Measurements from ENCODE around the gene FAM110A. TPM values are rescaled to one million over a fixed set of nuclear protein-coding genes. Genes with fewer than 3 reads are reported as not detected.

Gene FAM110A
- total and polyA plus RNA-seq, 2 donors (not counting 3 experiments of a cell fraction or from before 2014, with no cell fraction given) = 4.6 to 5.4 TPM

GRCh38 chr20:835608-836045 lies 2.1 kb downstream of the FAM110A start:
- H3K27ac ChIP-seq (ENCODE audit: insufficient read depth, low read depth, low read length) = no peak overlapping the region
- CTCF ChIA-PET = no interaction called here
- POLR2A ChIA-PET = no interaction called here
- no peaks in the 10 kb centered on the region for H3K36me3 ChIP-seq (ENCODE audit: control insufficient read depth in 2 of 2, extremely low read depth in 1 of 2, insufficient read depth in 2 of 2, low read length in 2 of 2)
- TF ChIP-seq POLR2AphosphoS5 (IDR thresholded peaks at IDR 0.05; ENCODE audit: insufficient read depth, low read depth, low read length) = no peak
- TF ChIP-seq FOS (IDR thresholded peaks at IDR 0.05; ENCODE audit: borderline replicate concordance, insufficient read depth, low read length) = no peak
- TF ChIP-seq MYC (IDR thresholded peaks at IDR 0.05; ENCODE audit: low read depth, low read length) = no peak
- TF ChIP-seq, protein P1, sequence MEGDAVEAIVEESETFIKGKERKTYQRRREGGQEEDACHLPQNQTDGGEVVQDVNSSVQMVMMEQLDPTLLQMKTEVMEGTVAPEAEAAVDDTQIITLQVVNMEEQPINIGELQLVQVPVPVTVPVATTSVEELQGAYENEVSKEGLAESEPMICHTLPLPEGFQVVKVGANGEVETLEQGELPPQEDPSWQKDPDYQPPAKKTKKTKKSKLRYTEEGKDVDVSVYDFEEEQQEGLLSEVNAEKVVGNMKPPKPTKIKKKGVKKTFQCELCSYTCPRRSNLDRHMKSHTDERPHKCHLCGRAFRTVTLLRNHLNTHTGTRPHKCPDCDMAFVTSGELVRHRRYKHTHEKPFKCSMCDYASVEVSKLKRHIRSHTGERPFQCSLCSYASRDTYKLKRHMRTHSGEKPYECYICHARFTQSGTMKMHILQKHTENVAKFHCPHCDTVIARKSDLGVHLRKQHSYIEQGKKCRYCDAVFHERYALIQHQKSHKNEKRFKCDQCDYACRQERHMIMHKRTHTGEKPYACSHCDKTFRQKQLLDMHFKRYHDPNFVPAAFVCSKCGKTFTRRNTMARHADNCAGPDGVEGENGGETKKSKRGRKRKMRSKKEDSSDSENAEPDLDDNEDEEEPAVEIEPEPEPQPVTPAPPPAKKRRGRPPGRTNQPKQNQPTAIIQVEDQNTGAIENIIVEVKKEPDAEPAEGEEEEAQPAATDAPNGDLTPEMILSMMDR (IDR thresholded peaks at IDR 0.05; ENCODE audit: extremely low read depth in 1 of 2, insufficient read depth in 1 of 2, low read depth in 1 of 2, low read length in 2 of 2) = no peak
- no peak for TF ChIP-seq POLR2A (IDR thresholded peaks at IDR 0.05; ENCODE audit: low read depth, low read length)
- no peaks in the 10 kb centered on the region for H3K9me3 ChIP-seq (replicated peaks; ENCODE audit: control insufficient read depth, insufficient read depth, low read length)
- dilution Hi-C loops (cut with MboI; ENCODE audit: extremely low pct_ligation_motif_present, low sequenced_read_pairs) (no loop called here), intact Hi-C loops (cut with micrococcal nuclease) (loop anchor here (10.0 kb wide), 2 partner anchors 301 to 659 kb away; partner anchors contain the start of gene SIRPB2)
- no peak overlapping the region for H2AFZ ChIP-seq (ENCODE audit: low read depth, low read length)
- no TSS peak for BruUV-seq (replicated peaks)
- H3K4me3 ChIP-seq (replicated peaks in 1 of 3; ENCODE audit: insufficient read depth in 1 of 3, low read depth in 1 of 3, low read length in 3 of 3) = no peak overlapping the region
- H4K20me1 ChIP-seq (replicated peaks; ENCODE audit: control insufficient read depth, extremely low read depth, insufficient read depth, low read length) = no peaks in the 10 kb centered on the region
- peaks cover 48% of the 10 kb centered on the region for H3K79me2 ChIP-seq (ENCODE audit: control insufficient read depth, insufficient read depth, low read length)
- H3K9ac ChIP-seq (replicated peaks; ENCODE audit: extremely low read depth, insufficient read depth, low read length) = no peak overlapping the region
- FAIRE-seq (peak; percentile 37), DNase-seq (ENCODE audit: low read depth, low spot score) (no peak)
- no peaks in the 10 kb centered on the region for H3K27me3 ChIP-seq (ENCODE audit: control insufficient read depth in 2 of 2, insufficient read depth in 2 of 2, low read length in 2 of 2)
- H3K4me2 ChIP-seq (ENCODE audit: insufficient read depth, low read length) = no peak overlapping the region
- H3K4me1 ChIP-seq (ENCODE audit: control insufficient read depth, extremely low read depth, insufficient read depth, low read length) = peaks cover 46% of the 10 kb centered on the region
- no peaks in the 10 kb centered on the region for H3K9me1 ChIP-seq (replicated peaks; ENCODE audit: control insufficient read depth, extremely low read depth, insufficient read depth, low read length)

- H2AFZ ChIP-seq (ENCODE audit: low read depth, low read length) = no peak overlapping the region
- intact Hi-C loops (cut with micrococcal nuclease) (loop anchor here (10.0 kb wide), 2 partner anchors 301 to 659 kb away; partner anchors contain the start of gene SIRPB2), dilution Hi-C loops (cut with MboI; ENCODE audit: extremely low pct_ligation_motif_present, low sequenced_read_pairs) (no loop called here)
- POLR2A ChIA-PET = no interaction called here
- peak overlapping the region; percentile 46 for H3K4me2 ChIP-seq (ENCODE audit: insufficient read depth, low read length)
- no peaks in the 10 kb centered on the region for H3K9me3 ChIP-seq (replicated peaks; ENCODE audit: control insufficient read depth, insufficient read depth, low read length)
- no peaks in the 10 kb centered on the region for H4K20me1 ChIP-seq (replicated peaks; ENCODE audit: control insufficient read depth, extremely low read depth, insufficient read depth, low read length)
- peaks cover 46% of the 10 kb centered on the region for H3K4me1 ChIP-seq (ENCODE audit: control insufficient read depth, extremely low read depth, insufficient read depth, low read length)
- TF ChIP-seq EZH2 (IDR thresholded peaks at IDR 0.05; ENCODE audit: borderline replicate concordance, low read depth, low read length, severe bottlenecking) = no peak
- no peak for TF ChIP-seq MYC (IDR thresholded peaks at IDR 0.05; ENCODE audit: low read depth, low read length)
- TF ChIP-seq MAX (IDR thresholded peaks at IDR 0.05; ENCODE audit: insufficient read depth, insufficient read length) = no peak
- TF ChIP-seq, protein P1 (IDR thresholded peaks at IDR 0.05; ENCODE audit: extremely low read depth in 1 of 2, insufficient read depth in 1 of 2, low read depth in 1 of 2, low read length in 2 of 2) = no peak
- no peak for TF ChIP-seq JUN (IDR thresholded peaks at IDR 0.05; ENCODE audit: borderline replicate concordance, insufficient read depth, insufficient read length, low read depth)
- TF ChIP-seq POLR2AphosphoS5 (IDR thresholded peaks at IDR 0.05; ENCODE audit: insufficient read depth, low read depth, low read length) = no peak
- TF ChIP-seq GATA2 (IDR thresholded peaks at IDR 0.05; ENCODE audit: insufficient read depth, insufficient read length, low read depth, low read length) = no peak
- TF ChIP-seq FOS (IDR thresholded peaks at IDR 0.05; ENCODE audit: borderline replicate concordance, insufficient read depth, low read length) = no peak
- H3K27me3 ChIP-seq (ENCODE audit: control insufficient read depth in 2 of 2, insufficient read depth in 2 of 2, low read length in 2 of 2) = no peaks in the 10 kb centered on the region
- H3K36me3 ChIP-seq (ENCODE audit: control insufficient read depth in 2 of 2, extremely low read depth in 1 of 2, insufficient read depth in 2 of 2, low read length in 2 of 2) = no peaks in the 10 kb centered on the region
- peaks cover 48% of the 10 kb centered on the region for H3K79me2 ChIP-seq (ENCODE audit: control insufficient read depth, insufficient read depth, low read length)
- H3K27ac ChIP-seq (ENCODE audit: insufficient read depth, low read depth, low read length) = no peak overlapping the region
- H3K9me1 ChIP-seq (replicated peaks; ENCODE audit: control insufficient read depth, extremely low read depth, insufficient read depth, low read length) = no peaks in the 10 kb centered on the region
- CTCF ChIA-PET = no interaction called here
- no peak overlapping the region for H3K4me3 ChIP-seq (replicated peaks in 1 of 3; ENCODE audit: insufficient read depth in 1 of 3, low read depth in 1 of 3, low read length in 3 of 3)
- no peak overlapping the region for H3K9ac ChIP-seq (replicated peaks; ENCODE audit: extremely low read depth, insufficient read depth, low read length)
- FAIRE-seq (peak; percentile 8), DNase-seq (ENCODE audit: low read depth, low spot score) (no peak)
- BruUV-seq (replicated peaks) = no TSS peak
These were observed 2.7 kb downstream of the FAM110A start for GRCh38 chr20:836190-836589.
